Activated CD4-positive, alpha-beta T cell treated with anti-CD3 and anti-CD28 coated beads, Interleukin-2, Interleukin-4, amounts not matched to agents 100 ng/mL and 50 ng/mL, durations not matched to agents 16 hours and 8 hours (primary cell): ENCODE data around the gene ZNF771.
"Not testable (repeated sequence)": the region's sequence is repeated elsewhere in the genome, so short reads cannot be mapped to it uniquely, and the experiment has no call there.

Source experiments
- DNase-seq: peaks from one replicate; pipeline ENCODE4 v3.0.0-alpha.2; 2020; ENCODE audit warnings: low spot score

ZNF771 gene

GRCh38 chr16:30375864-30376263, 31.5 kb upstream of the ZNF771 start:
- DNase-seq: no peak

GRCh38 chr16:30376461-30376902, 30.9 kb upstream of the ZNF771 start:
- DNase-seq: no peak

- no peak for DNase-seq
These were observed 30.2 kb upstream of the ZNF771 start for GRCh38 chr16:30377050-30377811.

GRCh38 chr16:30377812-30378235, 29.6 kb upstream of the ZNF771 start:
- DNase-seq: peak; percentile 88

- DNase-seq: peak; percentile 99
These were observed 28.9 kb upstream of the ZNF771 start for GRCh38 chr16:30378236-30379157.

GRCh38 chr16:30379158-30379783, 28.1 kb upstream of the ZNF771 start:
- DNase-seq: no peak

- no peak for DNase-seq
These were observed 27.2 kb upstream of the ZNF771 start for GRCh38 chr16:30380072-30380802.

GRCh38 chr16:30380803-30381208, 26.6 kb upstream of the ZNF771 start:
- no peak for DNase-seq

- DNase-seq: peak; percentile 60
These were observed 25.9 kb upstream of the ZNF771 start for GRCh38 chr16:30381291-30382041.

- DNase-seq: peak; percentile 87
These were observed 25.1 kb upstream of the ZNF771 start, which contains the start of gene SEPTIN1 for GRCh38 chr16:30382111-30382881. TSS of gene SEPTIN1 (minus strand) at chr16:30382561. CDS start at chr16:30382542, 19 bp downstream.

- no peak for DNase-seq
These were observed 23.9 kb upstream of the ZNF771 start for GRCh38 chr16:30383521-30383920.

GRCh38 chr16:30394592-30395154, 12.7 kb upstream of the ZNF771 start:
- DNase-seq: no peak

GRCh38 chr16:30395155-30395991, 12.0 kb upstream of the ZNF771 start, which contains the start of gene ZNF48:
TSS of gene ZNF48 (plus strand) at chr16:30395420. CDS start at chr16:30395795, 375 bp downstream.
- DNase-seq: peak; percentile 44

- DNase-seq: no peak
These were observed 11.3 kb upstream of the ZNF771 start for GRCh38 chr16:30395992-30396585.

GRCh38 chr16:30396627-30397026, 10.8 kb upstream of the ZNF771 start:
- not testable (repeated sequence) for DNase-seq

- DNase-seq: no peak
These were observed 10.3 kb upstream of the ZNF771 start for GRCh38 chr16:30397056-30397455.

- DNase-seq: no peak
These were observed 9.4 kb upstream of the ZNF771 start for GRCh38 chr16:30397776-30398660.
